Coronary artery (tissue), 2 donors: ENCODE results near the gene PADI4.

Experiments used
- DNase-seq: peaks from one replicate; pipeline ENCODE4 v3.0.0-alpha.2; 2017; ENCODE audit warnings: low spot score
- H3K27ac ChIP-seq, 2 donors: fragments of 200-600 bp; sonication (generic); one replicate each; pipeline ENCODE4 v1.5.1; 2016 to 2019
- H3K4me3 ChIP-seq: fragments of 200-600 bp; sonication (generic); 2 replicates; pipeline ENCODE4 v1.5.1; 2016; ENCODE audit warnings: mild to moderate bottlenecking, moderate library complexity
- TF ChIP-seq, protein P1 (sequence below): fragments of 200-600 bp; sonication (generic); IDR thresholded peaks from one replicate; pipeline ENCODE4 v1.5.1; 2019; ENCODE audit warnings: antibody characterized with exemption

The PADI4 gene

DNA sequence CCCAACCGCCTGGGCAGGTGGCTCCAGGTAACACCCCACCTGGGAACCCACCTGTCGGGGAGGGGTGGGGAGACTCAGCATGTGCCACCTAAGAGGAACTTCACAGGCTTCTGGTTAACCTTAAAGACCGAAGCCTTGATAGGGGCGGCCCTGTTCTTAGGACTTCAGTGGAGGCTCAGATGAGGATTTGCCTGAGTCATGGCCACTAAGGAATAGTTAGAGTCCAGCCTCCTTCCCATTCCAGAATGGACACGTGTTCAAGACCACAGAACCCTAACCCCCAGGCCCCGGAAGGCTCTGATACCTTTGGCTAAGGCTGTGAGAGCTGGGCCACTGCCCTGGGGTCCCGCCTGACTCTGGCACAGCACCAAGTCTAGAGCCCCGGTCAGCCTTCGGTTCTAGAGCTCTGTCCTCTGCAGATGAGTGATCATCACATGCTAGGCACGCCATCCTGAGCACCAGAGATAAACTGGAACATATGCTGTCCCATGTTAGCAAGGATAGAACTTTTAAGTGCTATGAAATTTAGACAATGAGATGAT, 84.3 kb downstream of the PADI4 start:
- Histone ChIP-seq H3K4me3 (no peak overlapping the region), H3K27ac (no peak overlapping the region)
- DNase-seq: no peak
- TF ChIP-seq, protein P1, sequence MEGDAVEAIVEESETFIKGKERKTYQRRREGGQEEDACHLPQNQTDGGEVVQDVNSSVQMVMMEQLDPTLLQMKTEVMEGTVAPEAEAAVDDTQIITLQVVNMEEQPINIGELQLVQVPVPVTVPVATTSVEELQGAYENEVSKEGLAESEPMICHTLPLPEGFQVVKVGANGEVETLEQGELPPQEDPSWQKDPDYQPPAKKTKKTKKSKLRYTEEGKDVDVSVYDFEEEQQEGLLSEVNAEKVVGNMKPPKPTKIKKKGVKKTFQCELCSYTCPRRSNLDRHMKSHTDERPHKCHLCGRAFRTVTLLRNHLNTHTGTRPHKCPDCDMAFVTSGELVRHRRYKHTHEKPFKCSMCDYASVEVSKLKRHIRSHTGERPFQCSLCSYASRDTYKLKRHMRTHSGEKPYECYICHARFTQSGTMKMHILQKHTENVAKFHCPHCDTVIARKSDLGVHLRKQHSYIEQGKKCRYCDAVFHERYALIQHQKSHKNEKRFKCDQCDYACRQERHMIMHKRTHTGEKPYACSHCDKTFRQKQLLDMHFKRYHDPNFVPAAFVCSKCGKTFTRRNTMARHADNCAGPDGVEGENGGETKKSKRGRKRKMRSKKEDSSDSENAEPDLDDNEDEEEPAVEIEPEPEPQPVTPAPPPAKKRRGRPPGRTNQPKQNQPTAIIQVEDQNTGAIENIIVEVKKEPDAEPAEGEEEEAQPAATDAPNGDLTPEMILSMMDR: no peak

DNA sequence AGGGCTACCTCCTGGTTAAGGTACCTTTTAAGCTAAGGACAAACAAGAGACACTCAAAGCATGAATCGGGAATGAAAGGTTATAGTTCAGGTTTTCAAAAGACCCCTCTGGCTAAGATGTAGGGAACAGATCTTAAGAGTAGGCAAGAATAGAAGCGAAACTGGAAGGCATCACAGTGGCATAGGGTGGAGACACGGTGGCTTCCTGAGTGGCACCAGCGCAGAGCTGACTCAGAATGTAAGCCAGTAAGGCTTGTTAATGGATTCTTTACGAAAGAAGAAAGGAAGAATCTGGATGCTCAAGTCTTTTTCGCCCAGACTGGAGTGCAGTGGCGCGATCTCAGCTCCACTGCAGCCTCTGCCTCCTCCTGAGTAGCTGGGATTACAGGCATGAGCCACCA, 85.2 kb downstream of the PADI4 start:
- Histone ChIP-seq H3K27ac (no peak overlapping the region), H3K4me3 (no peak overlapping the region)
- TF ChIP-seq, protein P1: no peak
- no peak for DNase-seq

DNA sequence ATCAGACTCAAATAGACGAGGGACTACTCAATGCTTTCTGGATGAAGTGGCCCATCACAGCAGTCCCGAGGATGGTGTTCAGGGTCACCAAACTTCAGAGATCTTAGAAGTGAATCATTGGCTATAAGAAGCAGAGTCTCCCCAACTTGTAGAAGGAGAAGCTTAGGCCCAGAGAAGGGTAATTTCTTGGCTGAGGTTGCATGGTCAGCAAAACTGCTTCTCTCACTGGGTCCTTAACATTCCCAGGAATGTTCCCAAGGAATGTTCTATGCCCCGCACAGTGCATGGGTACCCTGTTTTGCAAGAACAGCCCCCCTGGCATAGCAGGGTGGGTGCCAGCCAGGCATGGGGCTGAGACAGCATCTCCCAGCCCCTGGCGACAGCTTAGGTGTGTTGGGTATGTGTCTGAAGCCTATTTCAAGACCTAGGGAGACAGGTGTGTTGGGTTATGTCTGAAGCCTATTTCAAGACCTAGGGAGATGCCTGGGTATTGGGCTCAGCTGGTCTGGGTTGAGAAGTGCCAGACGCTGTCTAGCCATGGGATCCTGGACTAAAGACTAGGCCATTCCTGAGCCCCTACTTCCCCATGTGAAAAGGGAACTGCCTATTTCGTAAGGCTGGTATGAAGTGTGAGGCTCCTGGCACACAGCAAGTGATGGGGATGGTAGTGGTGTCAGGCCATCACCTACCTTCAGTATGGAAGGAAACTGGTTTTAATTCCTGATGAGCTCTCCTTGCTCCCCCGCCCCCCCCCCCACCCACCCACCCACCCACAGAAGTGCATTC, 90.1 kb downstream of the PADI4 start:
- TF ChIP-seq, protein P1: no peak
- Histone ChIP-seq H3K27ac (no peak overlapping the region), H3K4me3 (no peak overlapping the region)
- no peak for DNase-seq

DNA sequence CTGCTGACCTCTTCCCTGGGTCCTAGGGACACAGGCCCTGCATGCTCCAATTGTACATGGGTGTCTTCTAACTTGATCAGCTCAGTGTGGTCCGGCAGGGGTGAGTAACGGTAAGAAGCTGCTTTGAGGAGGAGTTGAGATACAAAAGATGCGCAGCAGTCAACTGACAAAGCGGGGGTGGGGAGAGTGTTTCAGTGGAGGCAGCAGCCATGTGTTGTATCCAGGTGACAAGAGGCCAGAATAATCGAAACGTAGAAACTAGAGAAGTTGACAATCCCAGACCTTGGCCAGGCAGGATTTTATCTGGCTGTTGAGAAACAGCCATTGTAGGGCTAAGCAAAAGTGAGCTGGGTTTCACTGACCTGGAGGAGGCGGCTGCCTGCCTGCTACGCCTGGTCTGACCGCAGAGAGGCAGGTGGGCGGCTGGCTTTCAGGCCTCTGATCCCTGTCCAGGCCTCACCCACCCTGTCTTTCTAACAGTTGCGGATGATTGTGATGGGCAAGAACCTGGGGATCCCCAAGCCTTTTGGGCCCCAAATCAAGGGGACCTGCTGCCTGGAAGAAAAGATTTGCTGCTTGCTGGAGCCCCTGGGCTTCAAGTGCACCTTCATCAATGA, 92.8 kb downstream of the PADI4 start:
- Histone ChIP-seq H3K27ac (no peak overlapping the region), H3K4me3 (no peak overlapping the region)
- TF ChIP-seq, protein P1: no peak
- no peak for DNase-seq

DNA sequence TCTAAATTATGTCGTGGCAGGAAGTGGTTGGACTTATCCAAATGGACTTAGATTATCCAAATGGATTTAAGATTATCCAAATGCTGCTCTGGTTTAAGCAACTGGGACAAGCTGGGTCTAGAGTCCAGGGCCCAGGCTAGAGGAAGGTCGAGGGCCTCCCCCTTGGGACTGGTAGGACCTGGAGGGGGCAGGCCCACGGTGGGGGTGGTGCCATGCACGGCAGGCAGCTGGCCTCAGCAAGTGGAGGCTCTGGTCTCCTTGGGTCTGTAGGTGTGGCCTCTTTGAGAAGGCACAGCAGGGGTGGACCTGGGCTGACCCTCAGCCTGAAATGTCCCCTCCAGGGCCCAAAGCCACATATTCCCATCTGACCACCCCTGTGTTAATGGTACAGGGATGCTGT, 93.8 kb downstream of the PADI4 start:
- H3K27ac ChIP-seq: no peak overlapping the region
- TF ChIP-seq, protein P1: no peak
- no peak overlapping the region for H3K4me3 ChIP-seq
- no peak for DNase-seq

DNA sequence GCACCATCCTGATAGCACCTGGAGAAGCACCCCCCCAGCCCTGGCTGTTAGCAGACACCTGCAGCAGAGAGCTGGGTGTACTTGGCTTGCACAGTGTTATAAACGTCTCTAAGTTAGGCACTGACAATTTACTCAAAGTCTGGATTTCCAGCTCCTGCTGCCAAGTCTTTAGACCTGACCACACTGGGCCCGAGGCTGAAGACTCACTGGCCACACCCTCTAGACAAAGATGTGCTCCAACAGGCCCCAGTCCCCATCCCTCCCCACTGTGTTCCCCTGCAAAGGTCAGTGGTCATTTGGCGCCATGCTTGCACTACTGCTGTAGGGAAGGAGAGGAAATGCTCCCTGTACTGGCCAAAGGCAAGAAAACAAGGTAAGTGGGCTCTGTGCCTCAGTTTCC, 95.1 kb downstream of the PADI4 start:
- H3K27ac ChIP-seq: no peak overlapping the region
- DNase-seq: no peak
- no peak overlapping the region for H3K4me3 ChIP-seq
- TF ChIP-seq, protein P1: no peak
